C4-2B (cell line): Measurements from ENCODE around the gene WDSUB1.

ENCODE experiments used
- CTCF ChIP-seq: fragments of 450-650 bp; conservative IDR thresholded peaks from 2 replicates; pipeline ENCODE4 v1.5.1; 2017; ENCODE audit warnings: mild to moderate bottlenecking
- ZFX ChIP-seq: fragments of 450-650 bp; IDR thresholded peaks from 2 replicates; pipeline ENCODE4 v1.6.1; 2017

GRCh38 chr2:159297042-159297707, 10.7 kb upstream of the WDSUB1 start:
- TF ChIP-seq CTCF (no peak), ZFX (no peak)
